Ovary (tissue), 3 donors: ENCODE data around the gene RHEB.

Experiments used
- EP300 ChIP-seq: sonication (generic); formaldehyde crosslinking; IDR thresholded peaks from one replicate; pipeline ENCODE4 v1.6.1; 2017; ENCODE audit warnings: antibody characterized with exemption
- POLR2A ChIP-seq: fragments of 450-650 bp; IDR thresholded peaks from one replicate; pipeline ENCODE4 v1.6.1; 2017; ENCODE audit warnings: antibody characterized with exemption, mild to moderate bottlenecking, moderate library complexity
- TF ChIP-seq, protein P1 (sequence below), 3 donors: fragments of 450-650 bp in 2 of 3; fragments of 200-600 bp in 1 of 3; IDR thresholded peaks; one replicate each; pipeline versions ENCODE4 v1.5.1 to v1.8.0; 2016 to 2022; ENCODE audit warnings: antibody characterized with exemption in 3 of 3, mild to moderate bottlenecking in 1 of 3
- donor health status: DM: no; HTN: no; CAD: no.

DNA sequence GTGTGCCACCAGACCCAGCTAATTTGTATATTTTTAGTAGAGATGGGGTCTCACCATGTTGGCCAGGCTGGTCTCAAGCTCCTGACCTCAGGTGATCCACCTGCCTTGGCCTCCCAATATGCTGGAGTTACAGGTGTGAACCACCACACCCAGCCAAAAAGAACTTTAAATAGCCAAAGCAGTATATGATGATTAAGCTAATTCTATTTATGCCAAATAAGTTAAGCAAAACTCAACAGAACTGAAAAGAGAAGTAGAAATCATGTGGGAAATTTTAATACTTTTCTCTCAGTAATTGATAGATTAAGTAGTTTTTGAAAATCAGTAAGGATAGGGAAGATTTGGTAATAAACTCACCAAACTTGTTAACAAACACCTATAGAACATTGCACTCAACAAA is 24.5 kb upstream of the RHEB start:
- TF ChIP-seq POLR2A = no peak
- TF ChIP-seq, protein P1, sequence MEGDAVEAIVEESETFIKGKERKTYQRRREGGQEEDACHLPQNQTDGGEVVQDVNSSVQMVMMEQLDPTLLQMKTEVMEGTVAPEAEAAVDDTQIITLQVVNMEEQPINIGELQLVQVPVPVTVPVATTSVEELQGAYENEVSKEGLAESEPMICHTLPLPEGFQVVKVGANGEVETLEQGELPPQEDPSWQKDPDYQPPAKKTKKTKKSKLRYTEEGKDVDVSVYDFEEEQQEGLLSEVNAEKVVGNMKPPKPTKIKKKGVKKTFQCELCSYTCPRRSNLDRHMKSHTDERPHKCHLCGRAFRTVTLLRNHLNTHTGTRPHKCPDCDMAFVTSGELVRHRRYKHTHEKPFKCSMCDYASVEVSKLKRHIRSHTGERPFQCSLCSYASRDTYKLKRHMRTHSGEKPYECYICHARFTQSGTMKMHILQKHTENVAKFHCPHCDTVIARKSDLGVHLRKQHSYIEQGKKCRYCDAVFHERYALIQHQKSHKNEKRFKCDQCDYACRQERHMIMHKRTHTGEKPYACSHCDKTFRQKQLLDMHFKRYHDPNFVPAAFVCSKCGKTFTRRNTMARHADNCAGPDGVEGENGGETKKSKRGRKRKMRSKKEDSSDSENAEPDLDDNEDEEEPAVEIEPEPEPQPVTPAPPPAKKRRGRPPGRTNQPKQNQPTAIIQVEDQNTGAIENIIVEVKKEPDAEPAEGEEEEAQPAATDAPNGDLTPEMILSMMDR (IDR thresholded peaks at IDR 0.05) = no peak
- TF ChIP-seq EP300 = no peak
